ENCODE measurements around the gene ARHGEF19. TPM values are rescaled to one million over a fixed set of nuclear protein-coding genes. Genes with fewer than 3 reads are reported as not detected.

Gene ARHGEF19
- total and polyA plus RNA-seq, 9 of the 15 experiments (the other 6 are each of a cell fraction or from before 2014, with no cell fraction given), result 0.73 to 21.0 (median 5.2) TPM

GRCh38 chr1:16172964-16173446 lies 39.4 kb downstream of the ARHGEF19 start (continued):
- no peak for TF ChIP-seq CBX2 (IDR thresholded peaks at IDR 0.05; ENCODE audit: insufficient read depth, low read length, poor library complexity, severe bottlenecking)
- TF ChIP-seq RREB1 (CRISPR knock-in tag; IDR thresholded peaks at IDR 0.05), result no peak
- TF ChIP-seq HIVEP1 (CRISPR knock-in tag; IDR thresholded peaks at IDR 0.05), result 0 out of 2 replicates have a peak, but pooled peaks have one; percentile 14
- no peak for TF ChIP-seq ZNF512 (tag; IDR thresholded peaks at IDR 0.05)
- TF ChIP-seq ZFP30 (CRISPR knock-in tag; IDR thresholded peaks at IDR 0.05; ENCODE audit: borderline replicate concordance), result no peak
- no peak for TF ChIP-seq SFPQ (IDR thresholded peaks at IDR 0.05; ENCODE audit: low read depth, low read length)
- TF ChIP-seq MTA1 (IDR thresholded peaks at IDR 0.05; ENCODE audit: borderline replicate concordance), result peak; percentile 45
- no peak for TF ChIP-seq ZNF609 (CRISPR knock-in tag; IDR thresholded peaks at IDR 0.05; ENCODE audit: borderline replicate concordance)
- TF ChIP-seq THAP7 (CRISPR knock-in tag; IDR thresholded peaks at IDR 0.05), result no peak
- TF ChIP-seq KLF13 (tag; IDR thresholded peaks at IDR 0.05; ENCODE audit: borderline replicate concordance, low read depth), result no peak
- no peak for TF ChIP-seq MCM7 (IDR thresholded peaks at IDR 0.05)

All from K562 (cell line).